Dendritic cell treated with granulocyte-macrophage colony-stimulating factor and Interleukin-4, amounts not matched to agents 40 ng/mL and 50 ng/mL, for 4 days (primary cell): ENCODE results near the gene NCKAP1.
"Not testable (repeated sequence)": the region's sequence is repeated elsewhere in the genome, so short reads cannot be mapped to it uniquely, and the experiment has no call there.

Experiments
- H3K27ac Mint-ChIP-seq: one replicate; pipeline ENCODE4 v1.8.0; 2022; ENCODE audit warnings: mild to moderate bottlenecking, mixed read lengths
- H3K27me3 Mint-ChIP-seq: one replicate; pipeline ENCODE4 v1.8.0; 2022; ENCODE audit warnings: mild to moderate bottlenecking, mixed read lengths
- H3K36me3 Mint-ChIP-seq: one replicate; pipeline ENCODE4 v1.8.0; 2022; ENCODE audit warnings: low read depth, mixed read lengths
- H3K4me1 Mint-ChIP-seq: one replicate; pipeline ENCODE4 v1.8.0; 2022; ENCODE audit warnings: low read depth, mixed read lengths
- H3K4me3 Mint-ChIP-seq: one replicate; pipeline ENCODE4 v1.8.0; 2022; ENCODE audit warnings: mild to moderate bottlenecking, moderate library complexity, mixed read lengths
- H3K9me3 Mint-ChIP-seq: one replicate; pipeline ENCODE4 v1.8.0; 2022; ENCODE audit warnings: mixed read lengths
- intact Hi-C: fragments of 100-400 bp; cut with micrococcal nuclease; formaldehyde crosslinking; loops from one replicate; pipeline ENCODE4 v1.15.0; 2022

Gene NCKAP1

DNA sequence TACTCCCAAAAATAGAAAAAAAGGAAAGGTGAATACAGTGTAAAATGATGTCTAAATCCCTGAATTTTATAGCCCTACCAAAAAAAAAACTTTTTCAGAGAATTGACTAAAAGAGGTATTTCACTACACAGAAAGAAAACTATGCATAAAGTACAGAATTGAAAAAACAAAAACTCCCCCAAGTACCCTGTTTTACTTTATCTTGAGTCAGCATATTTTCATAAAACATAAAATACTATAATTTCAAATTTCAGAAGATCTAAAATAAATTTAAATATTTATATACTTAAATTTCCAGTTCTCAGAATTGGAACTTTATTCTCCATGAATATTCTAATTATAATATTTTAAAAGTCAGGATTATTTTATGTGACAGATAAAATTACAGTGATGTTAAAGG is 10.1 kb downstream of the NCKAP1 start:
- H3K27me3 Mint-ChIP-seq = peaks cover 65% of the 10 kb centered on the region
- H3K4me1 Mint-ChIP-seq = no peaks in the 10 kb centered on the region
- no peaks in the 10 kb centered on the region for H3K9me3 Mint-ChIP-seq
- H3K4me3 Mint-ChIP-seq = no peak overlapping the region
- no peak overlapping the region for H3K27ac Mint-ChIP-seq
- intact Hi-C loops = no loop called here
- H3K36me3 Mint-ChIP-seq = no peaks in the 10 kb centered on the region

DNA sequence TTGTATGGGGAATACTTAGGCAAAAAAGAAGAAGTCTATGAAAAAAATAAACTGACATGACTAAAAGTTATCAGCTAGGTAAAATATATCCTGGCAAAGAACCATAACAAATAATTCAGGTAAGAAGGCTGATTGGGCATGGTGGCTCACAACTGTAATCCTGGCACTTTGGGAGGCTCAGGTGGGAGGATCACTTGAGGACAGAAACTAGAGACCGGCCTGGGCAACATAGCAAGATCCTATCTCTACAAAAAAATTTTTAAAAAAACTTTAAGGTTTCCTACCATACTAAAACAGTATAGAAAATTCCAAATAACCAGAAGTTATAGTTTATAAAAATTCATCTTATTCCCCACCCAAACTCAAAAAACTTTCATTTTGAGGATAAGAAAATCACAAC is 10.8 kb downstream of the NCKAP1 start:
- H3K27me3 Mint-ChIP-seq = peaks cover 64% of the 10 kb centered on the region
- H3K9me3 Mint-ChIP-seq = no peaks in the 10 kb centered on the region
- no peak overlapping the region for H3K4me3 Mint-ChIP-seq
- no peak overlapping the region for H3K27ac Mint-ChIP-seq
- H3K4me1 Mint-ChIP-seq = no peaks in the 10 kb centered on the region
- intact Hi-C loops = no loop called here
- H3K36me3 Mint-ChIP-seq = no peaks in the 10 kb centered on the region

DNA sequence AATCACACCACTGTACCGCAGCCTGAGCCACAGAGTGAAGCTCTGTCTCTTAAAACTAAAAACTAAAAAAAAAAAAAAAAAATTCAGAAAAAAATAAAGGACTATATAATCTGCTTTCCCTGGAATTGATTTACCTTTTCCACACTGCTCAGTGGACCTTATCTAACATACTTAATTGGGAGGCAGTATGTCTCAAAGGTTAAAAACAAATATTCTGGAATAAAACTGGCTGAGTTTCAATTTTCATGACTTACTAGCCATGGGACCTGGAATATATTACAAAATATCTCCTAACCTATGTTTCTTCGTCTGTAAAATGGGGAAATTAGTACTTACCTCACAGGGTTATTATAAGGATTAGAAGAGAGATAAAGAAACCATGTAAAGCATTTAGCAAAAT is 11.8 kb downstream of the NCKAP1 start:
- H3K27me3 Mint-ChIP-seq = peaks cover 63% of the 10 kb centered on the region
- no peak overlapping the region for H3K27ac Mint-ChIP-seq
- H3K9me3 Mint-ChIP-seq = no peaks in the 10 kb centered on the region
- H3K4me3 Mint-ChIP-seq = no peak overlapping the region
- intact Hi-C loops = no loop called here
- no peaks in the 10 kb centered on the region for H3K36me3 Mint-ChIP-seq
- no peaks in the 10 kb centered on the region for H3K4me1 Mint-ChIP-seq

DNA sequence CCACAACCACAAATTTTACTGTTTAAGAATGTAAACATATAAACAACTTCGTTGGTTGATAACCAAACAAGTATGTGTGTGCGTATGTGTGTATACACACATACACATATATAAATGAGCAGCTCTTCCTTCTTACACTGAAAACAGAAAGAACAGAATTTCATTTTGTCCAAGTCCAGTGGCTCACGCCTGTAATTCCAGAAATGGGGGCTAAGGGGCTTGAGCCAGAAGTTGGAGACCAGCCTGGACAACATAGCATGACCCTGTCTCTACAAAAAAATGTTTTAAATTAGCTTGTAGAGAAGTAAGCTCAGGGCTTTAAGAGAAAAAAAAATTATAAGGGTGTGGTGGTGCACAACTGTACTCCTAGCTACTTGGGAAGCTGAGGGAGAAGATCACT is 12.3 kb downstream of the NCKAP1 start:
- Mint-ChIP-seq H3K4me1 (no peaks in the 10 kb centered on the region), H3K9me3 (no peaks in the 10 kb centered on the region), H3K4me3 (no peak overlapping the region), H3K27ac (no peak overlapping the region), H3K36me3 (no peaks in the 10 kb centered on the region), H3K27me3 (peaks cover 63% of the 10 kb centered on the region)
- intact Hi-C loops = no loop called here

DNA sequence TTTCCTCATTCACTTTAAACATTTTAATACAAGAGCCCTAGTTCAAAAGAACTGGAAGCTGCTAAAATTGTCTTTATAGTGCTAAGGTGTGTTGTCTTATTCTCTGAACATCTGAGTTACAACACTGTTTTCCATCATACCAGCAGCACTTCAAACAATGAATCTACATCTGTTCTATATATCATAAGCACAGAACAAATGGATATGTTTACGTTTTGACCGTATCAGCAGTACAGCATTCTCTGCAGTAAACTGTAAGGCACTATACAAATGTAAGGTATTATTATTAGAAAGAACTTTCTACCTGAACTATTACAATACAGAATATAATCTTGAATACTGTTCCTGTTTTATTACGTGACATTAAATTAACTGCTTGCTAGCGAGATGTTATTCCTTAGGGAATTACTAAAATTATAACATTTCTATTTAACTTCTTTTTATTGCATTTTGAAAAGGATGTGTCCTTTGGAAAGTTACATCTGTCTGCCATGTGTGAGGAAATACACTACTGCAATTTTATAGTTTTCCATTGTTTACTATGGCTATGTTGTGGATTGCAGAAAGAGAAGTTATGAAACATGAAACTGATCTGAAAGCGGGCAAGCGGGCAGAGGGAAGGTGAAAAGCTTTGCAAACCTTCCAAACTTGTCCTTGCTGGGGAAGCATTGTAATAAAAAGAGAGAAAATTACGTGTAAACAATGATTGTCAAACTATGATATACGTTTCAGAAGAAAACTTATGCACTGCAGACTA is 13.7 kb downstream of the NCKAP1 start:
- peaks cover 64% of the 10 kb centered on the region for H3K27me3 Mint-ChIP-seq
- intact Hi-C loops = no loop called here
- no peaks in the 10 kb centered on the region for H3K4me1 Mint-ChIP-seq

DNA sequence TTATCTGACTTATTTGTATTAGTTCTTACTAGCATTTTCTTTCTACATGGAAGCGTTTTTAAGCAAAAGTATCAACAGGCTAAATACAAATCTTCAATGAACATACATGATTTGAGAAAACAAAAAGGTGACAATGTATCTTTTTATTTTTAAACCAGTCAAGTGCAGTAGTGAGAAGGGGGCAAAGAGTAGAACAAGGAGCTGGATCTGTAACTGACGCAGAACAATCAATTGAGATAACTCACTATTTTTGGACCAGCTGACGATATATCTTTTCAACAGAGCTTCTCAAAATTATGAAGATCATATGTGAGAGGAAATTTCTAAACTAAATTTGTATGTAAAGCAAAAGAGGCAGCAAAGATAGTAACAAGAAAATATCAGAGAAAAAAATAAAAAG is 15.5 kb downstream of the NCKAP1 start:
- Mint-ChIP-seq H3K4me1 (no peaks in the 10 kb centered on the region), H3K4me3 (no peak overlapping the region), H3K27me3 (peaks cover 58% of the 10 kb centered on the region), H3K36me3 (no peaks in the 10 kb centered on the region), H3K9me3 (no peaks in the 10 kb centered on the region), H3K27ac (no peak overlapping the region)
- intact Hi-C loops = no loop called here

More for the DNA sequence above, 13.7 kb downstream of the NCKAP1 start:
- Mint-ChIP-seq H3K27ac (no peak overlapping the region), H3K9me3 (no peaks in the 10 kb centered on the region), H3K36me3 (no peaks in the 10 kb centered on the region), H3K4me3 (no peak overlapping the region)

DNA sequence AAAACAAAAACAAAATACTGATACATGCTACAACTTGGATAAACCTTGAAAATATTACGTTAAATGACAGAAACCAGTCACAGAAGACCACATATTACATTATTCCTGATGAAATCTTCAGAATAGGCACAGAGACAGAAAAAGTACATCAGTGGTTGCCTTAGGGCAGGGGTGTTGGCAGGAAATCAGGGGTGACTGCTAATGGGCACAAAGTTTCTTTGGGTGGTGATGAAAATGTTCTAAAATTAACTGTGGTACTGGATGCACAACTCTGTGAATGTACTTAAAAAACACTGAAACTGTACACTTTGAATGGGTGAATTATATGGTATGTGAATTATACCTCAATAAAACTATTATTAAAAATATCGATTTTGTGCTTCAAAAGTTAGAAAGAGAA is 16.6 kb downstream of the NCKAP1 start:
- Mint-ChIP-seq H3K4me1 (no peaks in the 10 kb centered on the region), H3K36me3 (no peaks in the 10 kb centered on the region)

DNA sequence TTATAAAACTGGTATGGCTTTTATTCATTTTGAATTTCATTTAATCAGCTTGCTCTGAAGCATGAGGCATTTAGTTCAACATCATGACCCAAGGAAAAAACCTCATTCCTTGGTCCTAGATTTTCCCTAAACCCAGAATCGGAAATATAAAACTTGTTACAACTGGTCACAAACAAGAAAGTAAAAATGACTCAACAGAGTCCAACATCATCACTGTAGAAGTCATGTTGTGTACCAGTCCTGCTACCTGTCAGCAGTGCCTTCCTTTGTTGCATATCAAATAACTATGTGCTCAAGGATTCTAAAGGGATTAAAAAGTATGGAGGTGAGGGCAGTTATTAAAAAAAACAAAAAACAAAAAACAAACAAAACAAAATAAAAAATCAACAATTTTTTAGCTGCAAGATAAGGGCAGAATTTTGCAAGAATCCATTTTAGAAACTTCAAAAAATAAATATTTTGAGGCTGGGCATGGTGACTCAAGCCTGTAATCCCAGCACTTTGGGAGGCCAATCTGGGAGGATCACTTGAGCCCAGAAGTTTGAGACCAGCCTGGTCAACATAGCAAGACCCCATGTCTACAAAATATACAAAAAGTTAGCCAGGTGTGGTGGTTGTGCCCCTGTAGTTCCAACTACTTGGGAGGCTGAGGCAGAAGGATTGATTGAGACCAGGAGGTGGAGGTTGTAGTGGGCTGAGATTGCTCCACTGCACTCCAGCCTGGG is 18.4 kb downstream of the NCKAP1 start:
- H3K36me3 Mint-ChIP-seq = no peaks in the 10 kb centered on the region
- no peaks in the 10 kb centered on the region for H3K9me3 Mint-ChIP-seq
- no peak overlapping the region for H3K27ac Mint-ChIP-seq
- H3K27me3 Mint-ChIP-seq = peaks cover 61% of the 10 kb centered on the region
- intact Hi-C loops = no loop called here
- no peak overlapping the region for H3K4me3 Mint-ChIP-seq
- no peaks in the 10 kb centered on the region for H3K4me1 Mint-ChIP-seq

More for the DNA sequence above, 16.6 kb downstream of the NCKAP1 start:
- intact Hi-C loops = no loop called here
- Mint-ChIP-seq H3K9me3 (no peaks in the 10 kb centered on the region), H3K27ac (no peak overlapping the region), H3K27me3 (peaks cover 60% of the 10 kb centered on the region), H3K4me3 (no peak overlapping the region)

DNA sequence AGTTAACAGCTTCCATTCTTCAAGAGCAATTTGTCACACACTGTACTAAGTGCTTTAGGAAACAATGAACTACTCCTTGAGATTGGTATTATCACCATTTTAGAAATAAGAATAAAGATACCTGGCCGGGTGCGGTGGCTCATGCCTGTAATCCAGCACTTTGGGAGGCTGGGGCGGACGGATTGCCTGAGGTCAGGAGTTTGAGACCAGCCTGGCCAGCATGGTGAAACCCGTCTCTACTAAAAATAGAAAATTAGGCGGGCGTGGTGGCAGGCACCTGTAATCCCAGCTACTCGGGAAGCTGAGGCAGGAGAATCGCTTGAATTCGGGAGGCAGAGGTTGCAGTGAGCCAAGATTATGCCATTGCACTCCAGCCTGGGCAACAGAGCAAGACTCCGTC is 20.4 kb downstream of the NCKAP1 start:
- H3K27me3 Mint-ChIP-seq = peaks cover 68% of the 10 kb centered on the region
- H3K4me1 Mint-ChIP-seq, H3K9me3 Mint-ChIP-seq, H3K27ac Mint-ChIP-seq, intact Hi-C loops, H3K4me3 Mint-ChIP-seq, H3K36me3 Mint-ChIP-seq: not testable (repeated sequence)

DNA sequence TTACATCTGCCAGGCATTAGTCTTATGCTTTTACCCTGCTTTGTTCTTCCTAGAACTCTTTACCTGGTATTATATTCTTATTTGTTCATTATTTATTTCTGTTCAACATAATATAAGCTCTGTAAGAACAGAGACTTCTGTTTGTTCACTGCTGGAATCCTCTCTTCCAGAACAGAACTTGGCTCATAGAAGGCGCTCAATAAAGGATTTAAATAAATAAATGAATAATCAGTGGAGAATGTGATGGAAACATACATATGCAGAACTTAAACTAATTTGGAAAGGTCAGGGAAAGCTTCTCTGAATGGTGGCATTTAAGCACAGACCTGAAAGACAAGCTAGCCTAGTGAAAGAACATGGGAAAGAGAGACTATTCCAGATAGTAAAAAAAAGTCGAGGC is 24.3 kb downstream of the NCKAP1 start:
- H3K27ac Mint-ChIP-seq = no peak overlapping the region
- no peaks in the 10 kb centered on the region for H3K4me1 Mint-ChIP-seq
- H3K27me3 Mint-ChIP-seq = peaks cover 59% of the 10 kb centered on the region
- H3K36me3 Mint-ChIP-seq = no peaks in the 10 kb centered on the region
- H3K4me3 Mint-ChIP-seq = no peak overlapping the region
- intact Hi-C loops = no loop called here
- no peaks in the 10 kb centered on the region for H3K9me3 Mint-ChIP-seq

DNA sequence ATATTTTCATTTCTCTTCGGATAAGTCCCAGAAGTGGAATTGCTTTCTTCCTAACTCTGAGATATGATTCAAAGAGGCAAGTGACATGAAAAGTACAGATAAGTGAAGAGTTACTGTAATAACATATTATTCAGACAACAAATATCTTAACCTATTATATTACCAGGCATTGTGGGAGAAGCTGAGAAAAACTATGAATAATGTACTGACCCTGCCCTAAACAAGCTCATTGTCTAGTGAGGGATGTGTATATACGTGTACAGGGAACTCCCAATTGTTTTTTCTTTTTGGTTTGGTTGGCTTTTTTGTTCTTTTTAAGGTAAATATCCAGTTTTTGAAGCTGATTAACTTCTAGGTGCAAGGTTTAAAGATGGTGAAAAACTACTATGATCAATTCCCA is 26.5 kb downstream of the NCKAP1 start:
- H3K27me3 Mint-ChIP-seq = peaks cover 48% of the 10 kb centered on the region
- H3K4me3 Mint-ChIP-seq = no peak overlapping the region
- H3K27ac Mint-ChIP-seq = no peak overlapping the region
- intact Hi-C loops = no loop called here
- H3K4me1 Mint-ChIP-seq = no peaks in the 10 kb centered on the region
- H3K9me3 Mint-ChIP-seq = no peaks in the 10 kb centered on the region
- no peaks in the 10 kb centered on the region for H3K36me3 Mint-ChIP-seq

DNA sequence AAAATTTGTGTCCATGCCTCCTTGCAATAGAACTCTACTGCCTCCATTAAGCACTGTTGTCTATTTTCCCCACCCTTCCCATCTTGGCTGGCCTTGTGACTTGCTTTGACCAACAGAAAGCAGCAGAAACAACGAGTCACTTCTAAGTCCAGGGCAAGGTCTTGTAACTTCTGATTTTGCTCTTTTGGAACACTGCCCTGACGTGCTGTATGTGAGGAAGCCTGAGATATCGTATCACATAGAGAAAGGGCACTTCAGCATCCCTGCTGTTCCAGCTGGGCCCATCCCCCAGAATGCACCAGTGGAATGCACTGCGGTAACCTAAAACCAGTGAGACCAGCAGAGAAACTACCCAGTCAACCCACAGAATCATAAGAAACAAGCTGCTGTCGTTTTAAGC is 28.1 kb downstream of the NCKAP1 start:
- Mint-ChIP-seq H3K4me3 (no peak overlapping the region), H3K36me3 (no peaks in the 10 kb centered on the region), H3K4me1 (no peaks in the 10 kb centered on the region), H3K27me3 (peaks cover 43% of the 10 kb centered on the region), H3K27ac (no peak overlapping the region), H3K9me3 (no peaks in the 10 kb centered on the region)
- intact Hi-C loops = no loop called here

DNA sequence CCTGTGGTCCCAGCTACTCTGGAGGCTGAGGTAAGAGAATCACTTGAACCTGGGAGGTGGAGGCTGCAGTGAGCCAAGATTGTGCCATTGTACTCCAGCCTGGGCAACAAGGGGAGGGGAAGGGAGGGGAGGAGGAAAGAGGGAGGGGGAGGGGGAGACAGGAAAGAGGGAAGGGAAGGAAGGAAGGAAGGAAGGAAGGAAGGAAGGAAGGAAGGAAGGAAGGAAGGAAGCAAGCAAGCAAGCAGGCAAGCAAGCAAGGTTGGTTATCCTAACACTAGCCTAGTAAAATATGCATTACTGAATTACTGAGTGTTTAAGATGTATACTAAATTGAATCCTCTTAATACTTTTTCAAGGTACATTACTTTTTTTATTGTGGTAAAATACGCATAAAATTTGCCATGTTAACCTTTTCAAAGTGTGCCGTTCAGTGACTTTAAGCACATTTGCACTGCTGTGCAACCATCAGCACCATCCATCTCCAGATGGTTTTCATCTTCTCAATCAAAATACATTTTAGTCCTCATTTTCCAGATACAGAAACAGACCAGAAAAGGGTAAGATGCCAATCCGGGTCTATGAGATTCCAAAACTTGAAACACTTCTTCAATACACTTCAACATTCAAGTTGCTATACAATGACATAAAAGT is 28.9 kb downstream of the NCKAP1 start:
- Mint-ChIP-seq H3K27ac (no peak overlapping the region), H3K27me3 (peaks cover 39% of the 10 kb centered on the region), H3K9me3 (no peaks in the 10 kb centered on the region), H3K4me3 (no peak overlapping the region), H3K4me1 (no peaks in the 10 kb centered on the region), H3K36me3 (no peaks in the 10 kb centered on the region)
- intact Hi-C loops = no loop called here

DNA sequence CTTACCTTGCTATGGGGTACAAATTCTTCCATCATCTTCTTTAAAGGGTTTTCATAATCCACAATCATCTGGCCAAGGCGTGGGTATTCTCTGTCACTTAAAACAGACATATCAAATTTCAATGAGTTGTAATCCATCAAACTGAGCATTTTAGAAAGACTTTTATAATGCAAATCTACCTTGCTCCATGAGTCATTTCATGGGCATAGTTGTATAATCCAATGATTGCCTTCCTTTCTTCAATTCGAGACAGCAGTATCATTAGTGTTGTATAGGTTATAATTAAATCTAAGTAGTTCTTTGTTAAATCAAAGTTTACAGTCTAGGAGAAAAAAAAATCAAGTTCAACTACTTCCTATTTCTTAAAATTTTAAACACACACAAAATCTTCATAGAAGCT is 36.3 kb downstream of the NCKAP1 start:
- no peak overlapping the region for H3K27ac Mint-ChIP-seq
- no peaks in the 10 kb centered on the region for H3K4me1 Mint-ChIP-seq
- intact Hi-C loops = no loop called here
- H3K27me3 Mint-ChIP-seq = peaks cover 16% of the 10 kb centered on the region
- no peaks in the 10 kb centered on the region for H3K9me3 Mint-ChIP-seq
- H3K36me3 Mint-ChIP-seq = no peaks in the 10 kb centered on the region
- H3K4me3 Mint-ChIP-seq = no peak overlapping the region
